OCI-M1 (cell line): ENCODE data around the gene ANKRD36.
"Not testable (repeated sequence)": the region's sequence is repeated elsewhere in the genome, so short reads cannot be mapped to it uniquely, and the experiment has no call there.

Source experiments
- DNase-seq: peaks from one replicate; lab custom pipeline; 2025; lab: John Stamatoyannopoulos, UW

ANKRD36 gene

DNA sequence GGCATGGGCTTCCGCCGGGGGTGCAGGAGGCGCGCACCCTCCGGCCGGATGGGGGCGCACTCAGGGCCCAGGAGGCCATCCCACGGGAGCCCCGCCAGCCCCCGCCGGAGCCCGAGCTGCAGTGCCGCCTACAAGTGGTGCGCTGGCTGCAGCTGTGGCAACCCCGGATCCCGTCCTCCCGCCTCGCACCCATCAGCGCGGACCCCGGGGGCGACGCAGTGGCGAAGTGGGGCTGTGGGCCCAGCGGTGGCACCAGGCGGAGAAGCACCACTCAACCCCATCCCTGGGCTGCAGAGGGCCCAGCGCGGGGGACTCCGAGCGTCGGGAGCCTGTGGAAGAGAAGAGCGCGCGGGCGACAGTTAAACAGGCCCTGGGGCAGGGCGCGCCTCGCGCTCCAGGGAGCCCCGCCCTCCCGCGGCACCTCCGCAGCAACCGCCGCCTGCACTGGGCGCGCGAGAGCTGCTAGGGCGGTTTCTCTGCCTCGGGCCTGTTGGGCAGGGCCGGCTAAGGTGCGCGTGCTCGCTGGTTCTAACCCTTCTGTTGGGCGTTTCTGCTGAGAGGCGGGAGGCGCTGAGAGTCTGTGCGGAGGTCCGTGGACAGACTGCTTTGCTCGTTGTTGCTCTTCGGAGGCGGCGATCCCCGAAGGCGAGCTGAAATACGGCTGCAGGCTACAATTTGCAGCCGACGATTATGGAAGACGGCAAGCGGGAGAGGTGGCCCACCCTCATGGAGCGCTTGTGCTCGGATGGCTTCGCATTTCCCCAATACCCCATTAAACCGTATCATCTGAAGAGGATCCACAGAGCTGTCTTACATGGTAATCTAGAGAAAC, at the start of gene ANKRD36:
ANKRD36 (plus strand) TSS at position 104 of the 832 bp plus-strand sequence; CDS start at position 691, 587 bp downstream.
- DNase-seq: not testable (repeated sequence)

DNA sequence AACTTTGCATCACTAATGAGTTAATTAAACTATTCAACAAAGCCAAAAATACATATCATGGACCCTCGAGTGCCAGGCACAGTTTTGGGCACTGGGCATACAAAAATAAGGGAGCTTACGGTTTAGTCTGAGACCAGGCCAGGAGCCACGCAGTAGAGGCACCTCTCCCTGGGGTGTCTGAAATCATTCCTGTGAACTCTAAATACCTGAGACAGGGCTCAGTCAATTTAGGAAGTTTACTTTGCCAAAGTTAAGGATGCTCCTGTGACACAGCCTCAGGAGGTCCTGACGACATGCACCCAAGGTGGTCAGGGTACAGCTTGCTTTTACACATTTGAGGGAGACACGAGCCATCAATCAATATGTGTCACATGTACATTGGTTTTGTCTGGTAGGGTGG, 46.9 kb upstream of the ANKRD36 start:
- not testable (repeated sequence) for DNase-seq

DNA sequence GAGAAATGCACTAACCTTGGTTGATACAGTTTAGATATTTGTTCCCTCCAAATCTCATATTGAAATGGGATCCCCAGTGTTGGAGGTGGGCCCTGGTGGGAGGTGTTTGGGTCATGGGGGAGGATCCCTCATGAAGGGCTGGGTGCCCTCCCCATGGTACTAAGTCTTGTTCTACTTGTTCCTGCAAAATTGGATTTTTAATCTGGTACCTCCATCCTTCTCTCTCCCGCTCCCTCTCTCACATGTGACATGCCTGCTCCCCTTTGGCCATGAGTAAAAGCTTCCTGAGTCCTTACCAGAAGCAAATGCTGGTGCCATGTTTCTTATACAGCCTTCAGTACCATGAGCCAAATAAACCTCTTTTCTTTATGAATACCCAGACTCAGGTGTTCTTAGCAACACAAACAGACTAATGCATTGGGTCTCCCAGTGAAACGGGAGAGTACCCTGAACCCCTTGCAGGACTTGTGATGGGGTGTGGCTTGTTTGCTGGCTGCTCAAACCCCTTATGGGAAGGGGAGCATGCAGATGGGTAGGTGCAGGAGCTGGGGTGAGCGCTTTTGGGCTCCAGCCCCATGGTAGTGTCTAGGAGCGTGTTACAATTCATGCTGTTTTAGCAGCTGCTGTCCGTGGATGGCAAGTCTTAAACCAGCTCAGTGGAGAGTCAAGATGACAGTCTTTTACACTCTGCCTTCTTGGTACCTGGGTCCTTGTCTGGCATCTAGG, 45.5 kb upstream of the ANKRD36 start:
- no peak for DNase-seq

DNA sequence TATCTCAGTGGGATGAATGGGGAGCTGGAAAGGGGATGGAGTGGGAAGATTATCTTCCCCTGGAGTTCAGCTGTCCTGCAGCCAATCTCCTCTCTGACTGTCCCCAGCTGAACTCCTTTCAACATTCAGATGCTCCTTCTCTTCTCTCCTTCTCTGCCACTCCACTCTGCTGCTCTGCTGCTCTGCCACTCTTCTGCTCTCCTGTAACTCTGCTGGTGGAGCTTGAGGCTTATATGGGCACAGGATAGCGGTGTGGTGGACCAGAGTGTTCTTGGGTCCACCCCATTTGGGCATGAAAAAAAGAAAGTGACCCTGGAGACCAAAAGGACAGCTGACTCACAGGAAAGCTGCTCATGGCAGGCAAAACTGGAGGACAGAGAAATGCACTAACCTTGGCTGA, 44.9 kb upstream of the ANKRD36 start:
- DNase-seq: no peak

DNA sequence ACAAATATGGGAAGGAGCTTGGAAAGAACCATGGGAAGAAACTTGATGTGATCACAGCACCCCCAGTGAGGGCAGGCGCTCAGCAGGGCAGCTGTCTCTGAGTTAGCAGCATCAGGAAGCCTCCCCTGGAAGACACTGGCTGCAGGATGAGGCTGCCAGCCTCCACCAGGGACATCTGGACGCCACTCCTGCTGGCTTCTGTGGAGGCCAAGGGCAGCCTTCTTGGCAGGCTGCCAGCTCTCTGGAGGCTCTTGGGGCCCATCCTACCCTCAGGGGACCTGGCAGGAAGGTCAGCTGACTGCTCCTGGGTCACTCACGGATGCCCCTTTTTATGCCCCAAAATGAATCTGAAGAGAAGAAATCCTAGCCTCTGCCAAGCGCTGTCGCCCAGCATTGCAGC, 44.2 kb upstream of the ANKRD36 start:
- DNase-seq: not testable (repeated sequence)

DNA sequence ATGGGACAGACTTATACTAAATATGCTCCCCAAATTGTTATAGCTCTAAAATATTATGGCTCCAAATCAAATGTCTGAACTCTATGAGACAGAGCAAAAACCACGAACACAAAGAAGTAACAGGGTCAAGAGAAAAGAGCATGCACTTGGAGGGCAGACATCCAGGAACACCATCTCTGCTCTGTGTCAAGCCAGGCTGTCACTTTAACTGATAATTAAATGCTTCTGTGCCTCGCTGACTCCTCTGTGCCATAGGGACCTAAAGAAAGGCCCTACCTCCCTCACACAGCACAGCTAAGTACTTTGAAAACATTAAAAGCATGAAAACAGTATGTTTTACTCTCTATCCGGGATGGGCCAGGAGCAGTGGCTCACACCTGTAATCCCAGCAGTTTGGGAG, 42.0 kb upstream of the ANKRD36 start:
- not testable (repeated sequence) for DNase-seq

DNA sequence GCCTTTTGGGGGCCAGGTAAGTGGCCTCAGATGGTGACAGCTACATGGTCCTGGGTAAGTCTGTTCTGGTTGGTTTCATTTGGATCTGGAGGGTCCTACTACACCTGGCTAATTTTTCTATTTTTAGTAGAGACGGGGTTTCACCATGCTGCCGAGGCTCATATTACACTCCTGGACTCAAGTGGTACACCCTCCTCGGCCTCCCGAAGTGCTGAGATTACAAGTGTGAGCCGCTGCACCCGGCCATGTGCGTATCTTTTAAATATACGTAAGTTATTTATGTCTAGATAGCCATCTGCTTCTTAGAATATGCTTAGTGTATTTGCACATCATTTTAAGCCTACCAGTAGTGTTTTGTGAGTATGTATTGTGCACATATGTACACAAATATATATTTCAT, 35.7 kb upstream of the ANKRD36 start:
- DNase-seq: not testable (repeated sequence)

DNA sequence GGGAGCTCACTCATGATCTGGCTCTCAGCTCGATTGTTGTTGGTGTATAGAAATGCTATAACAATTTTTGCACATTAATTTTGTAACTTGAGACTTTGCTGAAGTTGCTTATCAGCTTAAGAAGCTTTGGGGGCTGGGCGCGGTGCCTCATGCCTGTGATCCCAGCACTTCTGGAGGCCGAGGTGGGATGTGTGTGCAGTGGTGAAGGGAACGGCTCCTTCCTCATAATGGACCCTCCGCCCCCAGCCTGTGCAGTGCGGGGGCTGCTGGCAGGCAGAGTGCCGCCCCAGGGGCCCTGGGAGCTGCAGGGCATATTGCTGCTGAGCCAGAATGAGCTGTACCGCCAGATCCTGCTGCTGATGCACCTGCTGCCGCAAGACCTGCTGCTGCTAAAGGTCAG, 32.1 kb upstream of the ANKRD36 start:
- not testable (repeated sequence) for DNase-seq

DNA sequence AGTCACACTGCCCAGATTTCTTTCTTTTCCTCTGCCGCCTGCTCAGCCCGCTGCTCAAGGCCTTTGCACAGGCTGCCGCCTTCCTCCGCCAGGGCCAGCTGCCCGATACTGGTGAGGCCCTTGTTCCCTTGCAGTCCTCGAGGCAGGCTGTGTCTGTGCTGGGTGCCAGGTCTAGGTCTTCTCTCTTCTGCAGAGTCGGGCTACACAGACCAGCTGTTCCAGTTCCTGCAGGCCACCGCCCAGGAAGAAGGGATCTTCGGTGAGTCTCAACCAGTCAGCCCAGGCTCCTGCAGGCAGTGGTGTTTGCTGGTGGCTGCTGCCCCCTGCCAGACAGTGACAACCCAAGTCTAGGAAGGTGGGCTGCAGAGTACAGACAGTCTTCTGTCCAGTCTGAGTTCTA, 30.7 kb upstream of the ANKRD36 start:
- not testable (repeated sequence) for DNase-seq

DNA sequence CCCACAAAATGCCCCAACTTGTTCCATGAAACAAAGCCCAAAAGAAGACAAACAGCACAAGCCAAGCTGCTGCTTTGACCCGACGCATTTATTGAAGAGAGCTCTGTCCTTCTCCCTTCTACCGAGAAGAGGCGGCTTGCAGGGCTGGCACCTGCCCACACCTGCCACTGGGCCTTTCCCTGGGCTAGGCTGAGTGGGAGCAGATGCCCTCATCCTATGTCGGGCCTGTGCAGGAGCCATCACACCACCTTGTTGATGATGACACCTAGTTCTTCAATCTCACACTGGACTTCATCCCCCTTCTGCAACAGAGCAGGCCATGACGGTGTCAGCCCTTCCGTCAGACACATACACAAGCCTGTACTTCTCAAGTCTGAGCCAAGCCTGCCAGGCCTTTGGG, 29.4 kb upstream of the ANKRD36 start:
- DNase-seq: not testable (repeated sequence)

DNA sequence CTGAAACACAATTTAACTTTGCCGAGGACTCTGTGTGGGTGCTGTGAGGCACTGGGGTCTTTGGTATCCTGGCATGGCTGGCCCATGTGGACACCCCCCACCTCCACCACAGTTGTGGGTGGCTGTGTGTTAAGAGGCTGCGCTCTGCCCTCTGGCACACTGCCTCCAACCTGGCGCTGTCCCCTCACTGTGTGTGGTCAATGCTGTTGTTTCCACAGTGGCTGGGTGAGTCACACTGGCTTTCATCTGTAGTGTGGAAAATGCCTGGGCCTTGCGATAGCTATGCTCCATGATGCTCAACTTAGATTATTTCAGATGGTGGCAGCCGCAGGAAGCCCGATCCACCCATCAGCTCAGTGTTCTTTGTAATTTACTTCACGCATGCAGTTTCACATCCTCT, 27.9 kb upstream of the ANKRD36 start:
- DNase-seq: not testable (repeated sequence)

DNA sequence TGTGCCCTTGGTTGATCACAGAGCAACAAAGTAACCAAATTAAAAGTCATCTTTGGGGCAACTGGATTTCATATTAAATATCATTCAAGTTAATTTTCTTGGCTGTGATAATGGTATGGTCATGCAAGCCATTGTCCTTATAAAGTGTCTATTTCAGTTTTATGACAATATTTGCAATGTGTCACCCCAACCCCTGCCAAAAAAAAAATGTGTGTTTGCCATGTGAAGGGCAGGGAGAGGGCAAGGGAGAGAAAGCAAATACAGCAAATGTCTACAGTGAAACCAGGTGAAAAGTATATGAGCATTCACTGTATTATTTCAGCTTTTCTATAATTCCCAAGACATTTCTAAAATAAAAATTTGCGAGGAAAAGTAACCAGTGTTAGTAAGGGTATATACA, 24.2 kb upstream of the ANKRD36 start:
- not testable (repeated sequence) for DNase-seq

DNA sequence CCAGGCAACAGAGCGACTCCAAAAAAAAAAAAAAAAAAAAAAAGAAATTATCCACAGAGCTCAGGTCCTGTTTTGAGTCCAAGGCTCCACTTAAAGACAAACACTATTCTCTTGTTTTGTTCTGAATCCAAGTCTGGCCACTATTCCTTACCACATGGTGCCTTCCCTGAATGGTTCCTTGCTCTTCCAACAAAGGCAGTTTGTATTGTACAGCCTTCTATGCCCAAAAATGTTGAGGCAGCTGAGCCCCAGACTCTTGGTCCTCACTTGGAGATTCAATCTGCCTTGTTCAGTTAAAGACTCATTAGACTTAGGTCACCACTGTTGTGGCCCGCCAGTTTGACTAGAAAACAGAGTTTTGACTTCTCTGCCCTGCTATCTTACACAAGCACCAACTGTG, 20.0 kb upstream of the ANKRD36 start:
- not testable (repeated sequence) for DNase-seq

DNA sequence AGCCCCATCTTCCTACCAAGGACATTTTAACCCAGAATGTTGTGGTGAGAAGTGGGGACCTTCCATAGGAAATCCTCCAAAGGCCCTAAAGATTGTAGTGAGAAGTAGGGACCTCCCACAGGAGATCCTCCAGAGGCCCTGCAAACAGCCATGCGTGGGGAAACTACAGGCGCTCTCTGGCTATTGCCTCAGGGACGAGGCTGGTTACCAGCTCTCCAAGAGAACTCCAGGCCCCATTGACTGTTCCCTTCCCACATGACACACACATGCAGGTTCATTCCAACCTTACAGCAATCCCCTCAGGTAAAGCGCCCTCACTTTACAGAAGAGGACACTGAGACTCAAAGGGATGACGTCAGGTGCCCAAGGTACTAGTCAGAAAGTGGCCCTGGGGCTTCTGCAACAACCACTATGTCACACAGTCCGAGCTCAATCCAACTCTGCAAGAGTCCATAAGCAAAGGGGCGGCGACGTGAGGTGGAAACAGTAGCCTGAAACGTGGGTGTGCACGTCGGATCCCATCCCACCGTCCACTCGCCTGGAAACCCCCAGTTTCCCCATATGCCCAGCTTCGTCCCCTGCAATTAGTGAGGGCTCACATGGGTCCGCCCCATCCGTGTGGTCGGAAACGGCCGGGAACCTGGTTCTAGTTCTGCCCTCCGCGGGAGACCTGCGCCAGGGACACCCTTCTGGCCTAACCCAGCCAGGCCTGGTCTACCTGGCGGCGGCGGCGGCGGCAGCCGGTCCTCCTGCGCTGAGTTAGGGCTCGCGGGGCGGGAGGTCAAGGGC, 18.8 kb upstream of the ANKRD36 start:
- DNase-seq: not testable (repeated sequence)

DNA sequence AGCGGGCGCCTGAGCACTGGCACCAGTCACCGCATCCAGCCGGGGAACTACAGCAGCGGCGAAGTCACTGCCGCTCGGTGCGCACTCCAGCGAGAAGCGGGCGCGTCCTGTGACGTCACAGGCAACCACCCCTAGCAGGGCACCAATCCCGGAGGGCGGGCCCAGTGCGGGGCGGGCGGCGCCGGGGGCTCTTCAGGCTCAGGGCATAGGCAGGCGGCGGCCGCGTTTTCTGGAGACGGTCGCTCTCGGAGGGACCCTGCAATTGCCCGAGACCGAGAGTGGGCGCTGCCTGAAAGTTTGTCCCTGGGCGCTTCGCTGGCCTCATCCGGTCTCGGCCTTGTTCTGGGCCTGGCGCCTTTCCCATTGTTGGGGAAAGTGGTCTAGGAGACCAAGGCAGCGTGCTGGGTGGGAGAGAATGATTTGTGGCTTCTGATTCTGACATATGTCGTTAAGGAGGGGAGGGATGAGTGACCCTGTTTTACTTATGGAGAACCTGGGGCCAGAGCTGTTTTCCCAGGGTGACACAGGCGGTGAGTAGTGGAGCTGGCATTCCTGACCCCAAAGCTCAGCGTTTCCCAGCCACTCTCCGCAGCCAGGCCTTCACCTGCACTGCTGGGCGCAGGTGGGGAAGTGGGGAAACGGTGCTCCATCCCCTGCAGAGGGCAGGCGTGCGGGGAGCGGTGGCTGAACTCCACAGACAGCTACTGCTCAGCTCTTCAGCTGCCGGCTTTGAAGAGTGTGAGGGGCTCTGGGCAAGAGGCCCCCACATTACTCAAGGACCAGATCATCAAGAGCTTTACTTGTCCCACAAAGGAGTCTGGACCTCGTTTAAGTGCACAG, 18.0 kb upstream of the ANKRD36 start, which contains the start of gene FAHD2B:
FAHD2B (minus strand) TSS at position 111 of the 840 bp plus-strand sequence. CDS start 3,176 bp downstream, outside the sequence.
- DNase-seq: peak; percentile 76

DNA sequence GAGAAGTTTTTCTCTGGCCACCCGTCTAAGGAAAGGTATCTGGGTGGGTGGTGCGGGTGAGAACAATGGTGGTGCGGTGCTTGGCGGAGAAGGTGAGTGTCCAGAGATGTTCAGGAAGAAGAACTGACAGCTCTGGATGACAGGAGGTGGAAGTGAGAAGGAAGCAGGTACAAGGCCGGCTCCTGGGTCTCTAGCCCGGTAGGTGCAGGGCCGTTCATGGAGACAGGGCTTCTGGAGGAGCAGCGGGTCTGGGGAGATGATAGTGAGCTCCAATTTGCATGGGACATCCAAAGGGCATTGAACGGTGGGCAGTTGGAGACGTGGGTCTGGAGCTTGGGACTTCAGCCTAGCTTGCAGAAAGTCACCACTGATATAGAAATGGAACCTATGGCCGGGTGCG, 17.3 kb upstream of the ANKRD36 start:
- DNase-seq: no peak

DNA sequence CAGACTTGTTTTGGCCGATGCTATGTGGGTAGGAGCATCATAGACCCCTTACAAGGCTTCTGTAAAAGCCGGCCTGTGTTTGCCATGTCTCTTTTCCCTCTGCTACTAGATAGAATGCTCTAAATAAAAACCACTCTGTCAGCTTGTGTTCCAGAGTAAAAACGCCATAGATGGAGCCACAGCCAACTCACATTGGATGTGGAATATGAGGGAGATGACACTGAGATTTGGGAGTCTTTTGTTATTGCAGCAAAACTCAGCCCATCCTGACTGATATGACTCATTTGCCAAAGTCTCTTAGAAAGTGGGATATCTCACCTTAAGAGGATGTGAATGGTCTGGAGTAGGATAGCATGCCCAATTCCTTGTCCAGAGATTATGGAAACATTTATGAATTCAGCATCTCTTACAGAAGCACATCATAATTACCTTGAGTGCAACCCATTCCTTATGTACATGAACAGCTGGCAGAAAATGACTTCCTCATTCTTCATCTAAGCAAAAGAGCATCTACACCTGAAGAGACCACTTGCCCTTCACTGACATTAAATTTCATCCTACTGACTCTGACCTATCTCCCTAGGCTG, 14.1 kb upstream of the ANKRD36 start:
- DNase-seq: not testable (repeated sequence)

DNA sequence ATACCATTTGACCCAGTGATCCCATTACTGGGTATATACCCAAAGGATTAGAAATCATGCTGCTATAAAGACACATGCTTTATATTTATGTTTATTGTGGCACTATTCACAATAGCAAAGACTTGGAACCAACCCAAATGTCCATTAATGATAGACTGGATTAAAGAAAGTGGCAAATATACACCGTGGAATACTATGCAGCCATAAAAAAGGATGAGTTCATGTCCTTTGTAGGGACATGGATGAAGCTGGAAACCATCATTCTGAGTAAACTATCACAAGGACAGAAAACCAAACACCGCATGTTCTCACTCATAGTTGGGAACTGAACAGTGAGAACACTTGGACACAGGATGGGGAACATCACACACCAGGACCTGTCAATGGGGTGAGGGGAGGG, 6.1 kb upstream of the ANKRD36 start:
- not testable (repeated sequence) for DNase-seq

DNA sequence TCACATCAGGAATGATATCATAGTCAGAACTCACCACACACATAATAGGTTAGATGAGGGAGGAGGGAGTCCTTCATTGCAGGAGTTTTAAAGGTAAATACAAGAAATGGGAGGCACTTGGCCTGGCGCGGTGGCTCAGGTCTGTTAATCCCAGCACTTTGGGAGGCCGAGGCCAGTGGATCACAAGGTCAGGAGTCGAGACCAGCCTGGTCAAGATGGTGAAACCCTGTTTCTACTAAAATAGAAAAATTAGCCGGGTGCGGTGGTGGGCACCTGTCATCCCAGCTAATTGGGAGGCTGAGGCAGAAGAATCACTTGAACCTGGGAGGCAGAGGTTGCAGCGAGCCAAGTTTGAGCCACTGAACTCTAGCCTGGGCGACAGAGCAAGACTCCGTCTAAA, 1.7 kb upstream of the ANKRD36 start:
- DNase-seq: not testable (repeated sequence)

DNA sequence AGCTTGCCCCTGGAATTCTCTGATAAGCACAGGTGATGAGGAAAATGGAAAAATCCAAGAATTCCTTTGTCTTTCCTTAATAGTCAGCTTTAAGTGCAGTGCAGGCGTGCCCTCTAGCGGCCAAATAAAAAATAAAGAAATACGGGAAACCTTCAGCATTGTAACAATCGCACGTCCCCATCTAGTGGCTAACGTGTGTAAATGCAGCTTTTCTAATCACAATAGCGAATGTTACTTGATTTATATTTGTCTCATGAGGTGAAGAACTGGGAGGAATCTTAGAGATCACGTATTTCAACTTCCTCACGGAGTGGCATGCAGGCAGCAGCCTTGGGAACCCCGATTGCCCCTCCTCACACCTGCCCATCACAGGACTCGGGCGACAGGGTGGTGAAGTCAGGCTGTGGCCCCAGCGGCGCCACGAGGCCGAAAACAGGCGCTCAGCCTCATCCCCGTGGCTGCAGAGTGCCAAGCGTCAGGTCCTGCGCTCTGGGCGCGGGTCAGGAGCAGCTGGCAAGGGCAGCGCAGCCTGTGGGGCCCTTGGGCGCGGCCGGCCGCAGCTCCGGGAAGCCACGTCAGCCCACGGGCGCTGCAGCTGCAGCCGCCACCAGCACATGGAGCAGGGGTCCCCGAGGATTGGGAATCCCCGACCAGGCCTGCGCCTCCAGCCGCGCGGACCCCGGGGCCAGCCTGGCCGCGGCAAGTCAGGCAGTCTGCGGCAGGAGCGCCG, 468 bp upstream of the ANKRD36 start:
- not testable (repeated sequence) for DNase-seq
